K562 treated with DMSO at 1 percent for 12 hours (cell line): ENCODE measurements around the gene NFIB. TPM values are rescaled to one million over a fixed set of nuclear protein-coding genes. Genes with fewer than 3 reads are reported as not detected.

ENCODE experiments used
- total RNA-seq: library from RNA; unstranded; fragments of 300-600 nt; gene quantifications from 2 replicates; pipeline ENCODE4 v1.2.3, GENCODE V29; 2022; ENCODE audit not compliant: insufficient read depth

The NFIB gene
- total RNA-seq: 0.25 and 2.6 TPM in 2 replicates

GRCh38 chr9:14313951-14314423 is at the start of gene NFIB:
TSS of gene NFIB (minus strand) at chr9:14314141. CDS start at chr9:14313511, 630 bp downstream.

